ENCODE measurements around the gene ATP8A2. TPM values are rescaled to one million over a fixed set of nuclear protein-coding genes. Genes with fewer than 3 reads are reported as not detected.

The ATP8A2 gene
- total and polyA plus RNA-seq, 2 of the 8 experiments (the other 6 are each of a cell fraction or from before 2014, with no cell fraction given), result 2.4 to 8.3 TPM

- H4K5ac ChIP-seq (ENCODE audit: insufficient read length, low read depth, low read length), result no peak overlapping the region
- H3K27ac ChIP-seq (ENCODE audit: low read depth, low read length), result no peak overlapping the region
- CTCF ChIA-PET (ENCODE audit: partially characterized antibody), result interaction anchor here (1.3 to 2.4 kb wide), 2 partner anchors 12 to 14 kb away, joined by 6 read pairs; no protein-coding TSS in a partner anchor
- POLR2A ChIA-PET (ENCODE audit: partially characterized antibody), result no interaction called here
- H3K18ac ChIP-seq (ENCODE audit: extremely low read depth, low read length), result no peak overlapping the region
- H3K79me1 ChIP-seq (ENCODE audit: low read depth, low read length), result no peaks in the 10 kb centered on the region
- no peak overlapping the region for H3K4me2 ChIP-seq (ENCODE audit: insufficient read depth in 1 of 2, low read depth in 2 of 2, low read length in 2 of 2)
- no peaks in the 10 kb centered on the region for H3K36me3 ChIP-seq (ENCODE audit: control insufficient read depth in 2 of 4, insufficient read depth in 4 of 4, low read length in 3 of 4)
- no peaks in the 10 kb centered on the region for H3K79me2 ChIP-seq (ENCODE audit: control insufficient read depth in 1 of 2, insufficient read depth in 2 of 2, low read length in 2 of 2)
- no peak overlapping the region for H3K56ac ChIP-seq (replicated peaks; ENCODE audit: insufficient read length, low read depth, low read length)
- H3K9me3 ChIP-seq (ENCODE audit: insufficient read depth in 2 of 2, low read depth in 1 of 2, low read length in 1 of 2), result no peaks in the 10 kb centered on the region
- 80% methylated on average over 3 of the region's 3 CpGs; no CpG with 5 or more reads in 1 of the 2 experiments for WGBS, 2 experiments (ENCODE audit: extremely low coverage in 1 of 2, insufficient coverage in 1 of 2, insufficient read length in 1 of 2, insufficient replicate concordance in 2 of 2, low coverage in 1 of 2, low lambda C conversion rate in 2 of 2, missing lambda C conversion rate in 1 of 2)
- H4K8ac ChIP-seq (ENCODE audit: extremely low read depth, insufficient read depth, low read length), result no peak overlapping the region
- H3K9ac ChIP-seq (replicated peaks in 1 of 4; ENCODE audit: extremely low read depth in 1 of 4, low read depth in 3 of 4, low read length in 3 of 4), result no peak overlapping the region
- no peak overlapping the region for H2BK12ac ChIP-seq (ENCODE audit: low read depth, low read length)
- H3K14ac ChIP-seq (ENCODE audit: insufficient read length), result no peak overlapping the region
- H4K20me1 ChIP-seq (replicated peaks in 1 of 2; ENCODE audit: control insufficient read depth in 1 of 2, insufficient read depth in 2 of 2, low read length in 2 of 2), result no peaks in the 10 kb centered on the region
- H3K27me3 ChIP-seq (replicated peaks in 1 of 4; ENCODE audit: control insufficient read depth in 3 of 4, extremely low read depth in 1 of 4, insufficient read depth in 3 of 4, low read length in 3 of 4), result no peaks in the 10 kb centered on the region; a peak in 1 of 7 replicates
- no peak overlapping the region for H2BK20ac ChIP-seq (ENCODE audit: low read length)
- no peak overlapping the region for H2AFZ ChIP-seq (ENCODE audit: low read length)
- H3K4me1 ChIP-seq (replicated peaks in 1 of 4; ENCODE audit: control insufficient read depth in 3 of 4, insufficient read depth in 4 of 4, low read length in 3 of 4), result peaks cover 0 to 2% (median 0%) of the 10 kb centered on the region in 4 experiments; a peak in 1 of 7 replicates
- no peak overlapping the region for H3K23ac ChIP-seq (ENCODE audit: insufficient read length)
- H3K4me3 ChIP-seq (ENCODE audit: extremely low read depth in 1 of 4, insufficient read depth in 2 of 4, low read depth in 3 of 4, low read length in 4 of 4), result no peak overlapping the region
- no peak overlapping the region for H2BK15ac ChIP-seq (ENCODE audit: low read length)
- H4K91ac ChIP-seq (replicated peaks; ENCODE audit: insufficient read length, low read length), result no peak overlapping the region
- no peak overlapping the region for H3K4ac ChIP-seq (replicated peaks; ENCODE audit: insufficient read length, low read depth, low read length)
- no peak overlapping the region for H2BK120ac ChIP-seq (replicated peaks; ENCODE audit: low read depth, low read length)
- no peak for FAIRE-seq
- H3K23me2 ChIP-seq (ENCODE audit: low read depth, low read length), result no peaks in the 10 kb centered on the region
- H2AK5ac ChIP-seq (ENCODE audit: low read depth, low read length), result no peak overlapping the region
- DNase-seq (ENCODE audit: low read depth in 1 of 2, low spot score in 2 of 2), result no peak
- no peak overlapping the region for H2BK5ac ChIP-seq (ENCODE audit: low read depth, low read length)
- no peak for TF ChIP-seq POLR2AphosphoS5 (IDR thresholded peaks at IDR 0.05; ENCODE audit: low read depth, low read length)
- TF ChIP-seq CBX5 (IDR thresholded peaks at IDR 0.05; ENCODE audit: low read depth, low read length), result no peak
- no peak for TF ChIP-seq NRF1 (IDR thresholded peaks at IDR 0.05; ENCODE audit: low read depth, low read length)
- no peak for TF ChIP-seq HDAC6 (IDR thresholded peaks at IDR 0.05; ENCODE audit: low read depth, low read length)
- no peak for TF ChIP-seq YY1 (IDR thresholded peaks at IDR 0.05; ENCODE audit: low read depth, low read length)
- TF ChIP-seq CHD2 (IDR thresholded peaks at IDR 0.05; ENCODE audit: low read length), result no peak
- no peak for TF ChIP-seq PHF8 (conservative IDR thresholded peaks at IDR 0.05; ENCODE audit: low read depth, low read length)
- TF ChIP-seq KDM4A (IDR thresholded peaks at IDR 0.05; ENCODE audit: low read depth, low read length, severe bottlenecking), result no peak
- TF ChIP-seq RXRA (IDR thresholded peaks at IDR 0.05; ENCODE audit: insufficient read depth, low read depth, low read length), result no peak
- TF ChIP-seq USF2 (IDR thresholded peaks at IDR 0.05; ENCODE audit: low read length), result no peak
- no peak for TF ChIP-seq SP1 (IDR thresholded peaks at IDR 0.05; ENCODE audit: low read depth, low read length)
- no peak for TF ChIP-seq CHD1 (IDR thresholded peaks at IDR 0.05; ENCODE audit: low read depth, low read length)
- no peak for TF ChIP-seq JUN (IDR thresholded peaks at IDR 0.05; ENCODE audit: low read depth, low read length)
- no peak for TF ChIP-seq JUND (IDR thresholded peaks at IDR 0.05; ENCODE audit: low read length)
- TF ChIP-seq KDM5A (IDR thresholded peaks at IDR 0.05; ENCODE audit: low read length), result no peak
Measured at GRCh38 chr13:25675060-25675459, 303.3 kb downstream of the ATP8A2 start.

Data from H1 (cell line).